Measurements from ENCODE around the gene KLHL29. TPM values are rescaled to one million over a fixed set of nuclear protein-coding genes. Genes with fewer than 3 reads are reported as not detected.

KLHL29 gene
- total RNA-seq, 1 donor from 2014 or later, result 4.4 TPM

DNA sequence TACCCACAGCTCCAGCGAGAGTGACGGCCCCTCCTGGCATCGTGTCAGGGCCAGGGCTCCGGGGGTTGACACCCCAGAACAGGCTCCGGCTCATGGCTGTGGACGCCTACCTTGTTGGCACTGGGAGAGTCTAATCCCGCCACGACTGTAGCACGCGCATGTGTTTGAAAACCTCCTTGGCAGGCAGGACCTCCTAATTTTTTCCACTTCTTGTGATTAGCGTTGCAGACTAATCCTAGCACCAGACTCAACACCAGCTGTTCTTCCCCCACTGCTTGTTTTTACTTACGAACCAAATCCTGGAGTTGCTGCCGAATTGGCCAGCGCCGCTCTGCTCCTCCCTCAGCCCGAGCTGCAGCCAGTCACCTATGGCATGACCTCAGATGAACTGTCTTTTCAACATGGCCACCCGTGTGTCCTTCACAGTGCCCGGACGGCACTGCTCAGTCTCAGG, 110.7 kb downstream of the KLHL29 start:
- no peak for DNase-seq (ENCODE audit: low spot score, unreplicated experiment)
- TF ChIP-seq, protein P1, sequence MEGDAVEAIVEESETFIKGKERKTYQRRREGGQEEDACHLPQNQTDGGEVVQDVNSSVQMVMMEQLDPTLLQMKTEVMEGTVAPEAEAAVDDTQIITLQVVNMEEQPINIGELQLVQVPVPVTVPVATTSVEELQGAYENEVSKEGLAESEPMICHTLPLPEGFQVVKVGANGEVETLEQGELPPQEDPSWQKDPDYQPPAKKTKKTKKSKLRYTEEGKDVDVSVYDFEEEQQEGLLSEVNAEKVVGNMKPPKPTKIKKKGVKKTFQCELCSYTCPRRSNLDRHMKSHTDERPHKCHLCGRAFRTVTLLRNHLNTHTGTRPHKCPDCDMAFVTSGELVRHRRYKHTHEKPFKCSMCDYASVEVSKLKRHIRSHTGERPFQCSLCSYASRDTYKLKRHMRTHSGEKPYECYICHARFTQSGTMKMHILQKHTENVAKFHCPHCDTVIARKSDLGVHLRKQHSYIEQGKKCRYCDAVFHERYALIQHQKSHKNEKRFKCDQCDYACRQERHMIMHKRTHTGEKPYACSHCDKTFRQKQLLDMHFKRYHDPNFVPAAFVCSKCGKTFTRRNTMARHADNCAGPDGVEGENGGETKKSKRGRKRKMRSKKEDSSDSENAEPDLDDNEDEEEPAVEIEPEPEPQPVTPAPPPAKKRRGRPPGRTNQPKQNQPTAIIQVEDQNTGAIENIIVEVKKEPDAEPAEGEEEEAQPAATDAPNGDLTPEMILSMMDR (IDR thresholded peaks at IDR 0.05; ENCODE audit: unreplicated experiment), result no peak
- no peaks in the 10 kb centered on the region for H3K9me3 Mint-ChIP-seq (ENCODE audit: low read depth)
- no peak overlapping the region for H3K27ac Mint-ChIP-seq
- no peaks in the 10 kb centered on the region for H3K36me3 Mint-ChIP-seq (ENCODE audit: insufficient read depth)
- peaks cover 41% of the 10 kb centered on the region for H3K27me3 Mint-ChIP-seq
- H3K4me1 Mint-ChIP-seq (ENCODE audit: low read depth), result no peaks in the 10 kb centered on the region
- H3K4me3 Mint-ChIP-seq (ENCODE audit: low read depth), result no peak overlapping the region

DNA sequence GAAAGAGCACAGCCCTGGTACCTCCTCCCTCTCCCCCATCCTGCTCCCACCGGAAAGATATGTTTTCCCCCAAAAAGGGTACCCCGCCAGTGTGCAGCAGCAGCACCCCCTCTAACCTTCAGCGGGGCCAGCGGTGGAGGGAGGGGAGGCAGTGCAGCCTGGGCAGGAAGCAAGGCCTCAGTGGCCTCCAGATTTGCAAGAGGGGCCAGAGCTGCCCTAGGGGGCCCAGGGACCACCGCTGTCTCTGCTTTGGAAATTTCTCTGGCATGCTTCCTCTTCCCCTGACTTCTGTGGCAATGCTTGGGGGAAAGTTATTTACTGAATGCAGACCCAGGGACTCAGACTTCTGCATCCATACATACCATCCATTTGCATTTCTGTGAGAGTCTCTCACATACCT, 111.5 kb downstream of the KLHL29 start:
- Mint-ChIP-seq H3K27me3 (peaks cover 40% of the 10 kb centered on the region), H3K27ac (no peak overlapping the region), H3K4me1 (ENCODE audit: low read depth) (peaks cover 2% of the 10 kb centered on the region), H3K36me3 (ENCODE audit: insufficient read depth) (no peaks in the 10 kb centered on the region), H3K4me3 (ENCODE audit: low read depth) (no peak overlapping the region), H3K9me3 (ENCODE audit: low read depth) (no peaks in the 10 kb centered on the region)
- no peak for DNase-seq (ENCODE audit: low spot score, unreplicated experiment)
- TF ChIP-seq, protein P1 (IDR thresholded peaks at IDR 0.05; ENCODE audit: unreplicated experiment), result no peak

DNA sequence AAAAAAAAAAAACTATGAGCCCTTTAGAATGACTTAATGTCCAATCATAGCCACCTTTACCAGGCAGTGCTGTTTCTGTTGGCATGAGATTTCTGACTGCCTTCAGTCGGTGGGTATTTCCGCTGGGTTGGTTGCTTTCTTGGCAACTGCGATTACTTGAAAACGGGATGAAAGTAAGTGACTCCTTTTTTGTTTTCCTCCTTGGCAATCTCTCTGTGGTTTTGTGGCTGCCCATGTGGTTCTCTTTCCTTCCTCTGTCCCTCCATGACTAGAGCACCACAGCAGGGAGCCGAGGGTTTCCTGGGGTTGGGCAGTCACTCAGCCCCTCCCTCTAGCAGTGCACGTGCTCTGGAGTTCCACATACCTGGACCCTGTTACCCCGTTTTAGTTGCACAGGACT, 112.1 kb downstream of the KLHL29 start:
- no peak for DNase-seq (ENCODE audit: low spot score, unreplicated experiment)
- H3K4me1 Mint-ChIP-seq (ENCODE audit: low read depth), result peaks cover 7% of the 10 kb centered on the region
- H3K36me3 Mint-ChIP-seq (ENCODE audit: insufficient read depth), result no peaks in the 10 kb centered on the region

DNA sequence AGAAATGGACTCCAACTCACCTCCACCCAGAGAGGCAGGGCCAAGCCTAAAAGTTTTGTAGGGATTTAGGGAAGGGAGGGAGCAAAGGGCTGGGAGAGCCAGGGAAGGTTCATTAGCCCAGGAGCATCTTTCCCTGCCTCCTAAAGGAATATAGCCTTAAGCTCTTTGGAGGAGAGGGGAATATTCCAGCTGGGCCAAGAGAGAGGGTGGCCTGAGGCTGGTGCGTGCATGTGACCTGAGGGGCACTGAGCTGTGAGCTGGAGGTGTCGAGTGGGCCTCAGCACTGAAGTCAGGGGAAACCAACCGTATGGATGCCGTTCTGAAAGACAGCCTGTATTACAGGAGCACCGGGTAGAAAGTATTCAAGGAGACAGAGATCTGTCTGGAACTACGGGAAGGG, 112.6 kb downstream of the KLHL29 start:
- TF ChIP-seq, protein P1 (IDR thresholded peaks at IDR 0.05; ENCODE audit: unreplicated experiment), result no peak
- H3K4me1 Mint-ChIP-seq (ENCODE audit: low read depth), result peaks cover 11% of the 10 kb centered on the region
- DNase-seq (ENCODE audit: low spot score, unreplicated experiment), result no peak
- H3K27ac Mint-ChIP-seq, result no peak overlapping the region
- peaks cover 34% of the 10 kb centered on the region for H3K27me3 Mint-ChIP-seq
- H3K9me3 Mint-ChIP-seq (ENCODE audit: low read depth), result no peaks in the 10 kb centered on the region
- H3K36me3 Mint-ChIP-seq (ENCODE audit: insufficient read depth), result no peaks in the 10 kb centered on the region
- H3K4me3 Mint-ChIP-seq (ENCODE audit: low read depth), result no peak overlapping the region

More for the DNA sequence above, 112.1 kb downstream of the KLHL29 start:
- no peaks in the 10 kb centered on the region for H3K9me3 Mint-ChIP-seq (ENCODE audit: low read depth)
- TF ChIP-seq, protein P1 (IDR thresholded peaks at IDR 0.05; ENCODE audit: unreplicated experiment), result no peak
- H3K27ac Mint-ChIP-seq, result no peak overlapping the region
- H3K27me3 Mint-ChIP-seq, result peaks cover 34% of the 10 kb centered on the region
- no peak overlapping the region for H3K4me3 Mint-ChIP-seq (ENCODE audit: low read depth)

DNA sequence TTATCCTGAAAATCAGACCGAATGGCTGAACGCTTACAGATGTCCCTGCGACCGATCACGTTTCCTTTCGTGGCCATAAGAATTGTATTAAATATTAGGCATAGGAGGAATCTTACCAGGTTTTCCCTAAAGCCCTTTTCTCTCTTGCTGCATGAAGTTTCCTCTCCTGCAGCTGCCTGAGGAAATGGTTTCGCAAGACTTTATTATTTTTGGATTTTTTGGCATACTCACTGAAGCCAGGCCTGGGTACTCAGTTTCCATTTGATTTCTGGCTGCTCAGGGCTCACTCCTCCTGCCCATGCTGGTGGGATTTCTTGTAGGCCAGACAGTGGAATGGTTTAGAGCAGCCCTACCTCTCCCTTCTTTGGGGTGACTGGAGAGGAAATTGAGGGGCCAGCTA, 114.0 kb downstream of the KLHL29 start:
- H3K27ac Mint-ChIP-seq, result no peak overlapping the region
- no peak overlapping the region for H3K4me3 Mint-ChIP-seq (ENCODE audit: low read depth)
- no peaks in the 10 kb centered on the region for H3K36me3 Mint-ChIP-seq (ENCODE audit: insufficient read depth)
- TF ChIP-seq, protein P1 (IDR thresholded peaks at IDR 0.05; ENCODE audit: unreplicated experiment), result no peak
- DNase-seq (ENCODE audit: low spot score, unreplicated experiment), result no peak
- no peaks in the 10 kb centered on the region for H3K9me3 Mint-ChIP-seq (ENCODE audit: low read depth)
- peaks cover 31% of the 10 kb centered on the region for H3K27me3 Mint-ChIP-seq
- peaks cover 24% of the 10 kb centered on the region for H3K4me1 Mint-ChIP-seq (ENCODE audit: low read depth)

Data from progenitor cell of endocrine pancreas (in vitro differentiated cells).